C4-2B (cell line): ENCODE measurements around the gene UNC119.

Experiments
- H3K27ac ChIP-seq: fragments of 450-650 bp; 2 replicates; pipeline ENCODE4 v1.5.1; 2017
- CTCF ChIP-seq: fragments of 450-650 bp; conservative IDR thresholded peaks from 2 replicates; pipeline ENCODE4 v1.5.1; 2017; ENCODE audit warnings: mild to moderate bottlenecking
- ZFX ChIP-seq: fragments of 450-650 bp; IDR thresholded peaks from 2 replicates; pipeline ENCODE4 v1.6.1; 2017

UNC119 gene

GRCh38 chr17:28509789-28510188 lies 42.6 kb downstream of the UNC119 start:
- no peak for TF ChIP-seq CTCF
- H3K27ac ChIP-seq = no peak overlapping the region

- H3K27ac ChIP-seq = no peak overlapping the region
- TF ChIP-seq CTCF (no peak), ZFX (no peak)
Observed at GRCh38 chr17:28508211-28508724, 44.2 kb downstream of the UNC119 start.

DNA sequence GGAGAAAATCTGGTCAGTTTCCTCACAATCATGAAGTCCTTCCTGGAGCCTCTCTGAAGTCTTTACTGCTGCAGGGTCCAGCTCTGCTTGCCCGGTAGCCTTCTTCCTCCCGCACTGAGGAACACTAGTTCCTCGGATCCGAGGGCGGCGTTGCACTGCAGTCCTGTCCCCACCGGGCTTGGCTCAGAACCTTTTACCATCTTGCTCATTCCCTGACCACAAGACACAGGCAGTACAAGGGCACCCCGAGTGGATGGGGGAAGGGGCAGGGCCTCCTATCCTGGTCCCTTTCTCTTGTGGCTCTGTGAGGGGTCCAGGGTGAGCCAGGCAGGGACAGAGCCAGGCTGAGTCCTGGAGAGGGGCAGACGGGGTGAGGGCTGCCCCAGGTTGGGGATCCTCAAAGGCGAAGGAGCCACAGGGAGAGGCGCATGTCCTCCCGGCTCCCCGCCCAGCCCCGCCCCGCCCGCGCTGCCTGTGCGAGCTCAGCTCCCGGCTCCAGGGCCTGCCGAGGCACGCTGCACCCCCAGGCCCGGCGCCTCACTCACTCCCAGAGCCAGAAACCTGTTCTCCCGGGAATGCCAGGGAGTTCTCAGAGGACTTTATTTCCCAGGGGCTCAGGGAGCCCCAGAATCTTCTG lies 44.7 kb downstream of the UNC119 start:
- TF ChIP-seq ZFX = no peak
- no peak for TF ChIP-seq CTCF
- H3K27ac ChIP-seq = no peak overlapping the region

GRCh38 chr17:28506763-28507487 lies 45.5 kb downstream of the UNC119 start:
- H3K27ac ChIP-seq = no peak overlapping the region
- TF ChIP-seq ZFX = no peak
- TF ChIP-seq CTCF = no peak

- H3K27ac ChIP-seq = no peak within 1 kb of the TSS
- TF ChIP-seq ZFX = no peak
- TF ChIP-seq CTCF = no peak
Observed at GRCh38 chr17:28505986-28506665, 46.3 kb downstream of the UNC119 start, which contains the start of gene FOXN1. Gene FOXN1 (plus strand): TSS chr17:28506348. CDS start chr17:28523970, 17,622 bp downstream.

DNA sequence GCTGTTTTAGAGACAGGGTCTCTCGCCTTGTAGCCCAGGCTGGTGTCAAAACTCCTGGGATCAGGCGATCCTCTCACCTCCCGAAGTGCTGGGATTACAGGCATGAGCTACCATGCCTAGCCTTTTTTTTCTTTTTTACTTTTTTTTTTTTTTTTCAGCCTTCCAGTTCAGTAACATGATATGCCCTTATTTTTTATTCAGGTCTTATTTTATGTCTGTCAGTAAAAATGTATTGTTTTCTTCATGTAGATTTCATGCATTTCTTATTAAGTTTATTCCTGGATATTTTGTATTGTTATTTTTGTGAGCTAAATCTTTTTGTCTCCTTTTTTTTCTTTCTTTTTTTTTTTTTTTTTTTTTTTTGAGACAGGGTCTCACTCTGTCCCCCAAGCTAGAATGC lies 49.0 kb downstream of the UNC119 start:
- no peak overlapping the region for H3K27ac ChIP-seq
- TF ChIP-seq ZFX (no peak), CTCF (no peak)
